T-cell (primary cell): ENCODE data around the gene SPACA7. TPM values are rescaled to one million over a fixed set of nuclear protein-coding genes. Genes with fewer than 3 reads are reported as not detected.

Experiments used
- ATAC-seq, 4 experiments: fragments of 200-7000 bp in 3 of 4; fragments of 150-1000 bp in 1 of 4; cut with Tn5 transposase; replicated peaks in 1 of 4; 1 replicate in 3 of 4; 2 replicates in 1 of 4; pipeline ENCODE4 v1.10.0; 2021; ENCODE audit warnings: moderate library complexity in 3 of 4, mild to moderate bottlenecking in 2 of 4, moderate number of reproducible peaks in 1 of 4
- CTCF ChIA-PET, 2 donors: fragments of 300-600 bp; sonication (Branson Sonifier 250); formaldehyde crosslinking; loops; one replicate each; lab custom pipeline; 2022; ENCODE audit warnings: antibody characterized with exemption in 2 of 2; lab: Charles Lee
- POLR2A ChIA-PET, 2 donors: fragments of 300-600 bp; sonication (Branson Sonifier 250); formaldehyde crosslinking; loops; one replicate each; lab custom pipeline; 2022; ENCODE audit warnings: antibody characterized with exemption in 2 of 2; lab: Charles Lee
- DNase-seq, 35 experiments: peaks; one replicate each; pipeline versions ENCODE4 v3.0.0 to v3.0.0-alpha.2; 2013 to 2023
- H3K27ac ChIP-seq: one replicate; pipeline ENCODE4 v1.5.1; 2013; ENCODE audit warnings: low read length
- H3K27me3 ChIP-seq, 2 experiments: replicated peaks in 1 of 2; 1 replicate in 1 of 2; 2 replicates in 1 of 2; pipeline versions ENCODE4 v1.6.1 to v1.7.0; 2013; ENCODE audit warnings: low read length in 1 of 2, mixed read lengths in 1 of 2; ENCODE audit not compliant: control insufficient read depth in 2 of 2, insufficient read depth in 2 of 2; ENCODE audit errors: extremely low read depth in 1 of 2
- H3K36me3 ChIP-seq, 2 donors: 1 replicate in 1 of 2; 2 replicates in 1 of 2; pipeline versions ENCODE4 v1.6.1 to v1.7.0; 2013; ENCODE audit warnings: low read length in 1 of 2; ENCODE audit not compliant: control insufficient read depth in 2 of 2, insufficient read depth in 1 of 2; ENCODE audit errors: extremely low read depth in 1 of 2
- H3K4me1 ChIP-seq, 2 experiments: 1 replicate in 1 of 2; 2 replicates in 1 of 2; pipeline versions ENCODE4 v1.6.1 to v1.7.0; 2013; ENCODE audit warnings: low read length in 2 of 2, mixed read lengths in 1 of 2; ENCODE audit not compliant: insufficient read depth in 2 of 2, control insufficient read depth in 1 of 2; ENCODE audit errors: extremely low read depth in 1 of 2
- H3K4me3 ChIP-seq, 2 donors: 1 replicate in 1 of 2; 2 replicates in 1 of 2; pipeline versions ENCODE4 v1.5.1 to v1.7.0; 2013; ENCODE audit warnings: mild to moderate bottlenecking in 2 of 2, low read length in 1 of 2, moderate library complexity in 1 of 2; ENCODE audit not compliant: control insufficient read depth in 1 of 2; ENCODE audit errors: extremely low read depth in 1 of 2
- H3K9me3 ChIP-seq: 2 replicates; pipeline ENCODE4 v1.7.0; 2013
- H3K27ac Mint-ChIP-seq, 2 donors: one replicate each; pipeline ENCODE4 v1.8.0; 2020 to 2021; ENCODE audit warnings: mild to moderate bottlenecking in 2 of 2, mixed read lengths in 2 of 2
- H3K27me3 Mint-ChIP-seq, 2 donors: one replicate each; pipeline ENCODE4 v1.8.0; 2021 to 2022; ENCODE audit warnings: mixed read lengths in 2 of 2
- H3K36me3 Mint-ChIP-seq: one replicate; pipeline ENCODE4 v1.8.0; 2021; ENCODE audit warnings: mixed read lengths
- H3K4me1 Mint-ChIP-seq, 3 donors: one replicate each; pipeline ENCODE4 v1.8.0; 2020 to 2022; ENCODE audit warnings: mixed read lengths in 3 of 3, mild to moderate bottlenecking in 1 of 3
- H3K4me3 Mint-ChIP-seq, 3 donors: one replicate each; pipeline ENCODE4 v1.8.0; 2020 to 2022; ENCODE audit warnings: mild to moderate bottlenecking in 3 of 3, mixed read lengths in 3 of 3, moderate library complexity in 3 of 3
- H3K9me3 Mint-ChIP-seq, 3 donors: one replicate each; pipeline ENCODE4 v1.8.0; 2020 to 2022; ENCODE audit warnings: mixed read lengths in 3 of 3
- WGBS: methylation state at CpG from one replicate; pipeline ENCODE4 v1.1.5; 2013; ENCODE audit warnings: missing lambda C conversion rate; ENCODE audit not compliant: insufficient coverage; 5-methylcytosine and 5-hydroxymethylcytosine counted together
- total RNA-seq, 35 experiments: library from RNA in 6 of 35; stranded (reverse) in 6 of 35; fragments of 120-200 nt in 1 of 35; gene quantifications; one replicate each; pipeline versions ENCODE4 v1.2.1 to v1.2.4 and lab custom pipeline; 2013 to 2026

SPACA7 gene
- not detected for total RNA-seq
- total RNA-seq (2013), result not detected
- total RNA-seq (lab: John Stamatoyannopoulos, UW), result 0 reads per million in 29 experiments

GRCh38 chr13:112376050-112376681, at the start of gene SPACA7:
Gene SPACA7, plus strand, starts transcription at chr13:112376355. Its CDS starts 31 bp downstream, at chr13:112376386.
- ChIA-PET CTCF (no interaction called here), POLR2A (no interaction called here)
- Mint-ChIP-seq H3K9me3 (no peaks in the 10 kb centered on the region), H3K27ac (no peak within 1 kb of the TSS), H3K4me1 (no peaks in the 10 kb centered on the region), H3K27me3 (peaks cover 6 to 8% of the 10 kb centered on the region in 2 donors), H3K4me3 (no peak within 1 kb of the TSS), H3K36me3 (no peaks in the 10 kb centered on the region)
- 61% methylated on average over 3 of the region's 8 CpGs for WGBS
- ATAC-seq, result no peak
- no peaks in the 10 kb centered on the region for H3K4me1 ChIP-seq
- no peak within 1 kb of the TSS for H3K27ac ChIP-seq
- H3K27me3 ChIP-seq, result peaks cover 0 to 10% of the 10 kb centered on the region in 2 experiments
- H3K9me3 ChIP-seq, result no peaks in the 10 kb centered on the region
- no peak within 1 kb of the TSS for H3K4me3 ChIP-seq
- no peak for DNase-seq
- no peaks in the 10 kb centered on the region for H3K36me3 ChIP-seq

- Histone ChIP-seq H3K4me1 (no peaks in the 10 kb centered on the region), H3K36me3 (no peaks in the 10 kb centered on the region), H3K4me3 (no peak overlapping the region), H3K9me3 (no peaks in the 10 kb centered on the region), H3K27me3 (peaks cover 0 to 48% of the 10 kb centered on the region in 2 experiments), H3K27ac (no peak overlapping the region)
- no peaks in the 10 kb centered on the region for H3K4me1 Mint-ChIP-seq
- 81% methylated on average over 15 of the region's 17 CpGs for WGBS
- ChIA-PET POLR2A (no interaction called here), CTCF (no interaction called here)
- DNase-seq, result no peak
- no peak overlapping the region for H3K4me3 Mint-ChIP-seq
- H3K27ac Mint-ChIP-seq, result no peak overlapping the region
- peaks cover 16 to 18% of the 10 kb centered on the region in 2 donors for H3K27me3 Mint-ChIP-seq
- no peaks in the 10 kb centered on the region for H3K9me3 Mint-ChIP-seq
- ATAC-seq, result no peak
- no peaks in the 10 kb centered on the region for H3K36me3 Mint-ChIP-seq
Measured at GRCh38 chr13:112326821-112327370, 49.3 kb upstream of the SPACA7 start.

GRCh38 chr13:112328936-112329335, 47.2 kb upstream of the SPACA7 start:
- no peak for ATAC-seq
- no peak overlapping the region for H3K4me3 ChIP-seq
- H3K36me3 ChIP-seq, result no peaks in the 10 kb centered on the region
- H3K27me3 ChIP-seq, result peaks cover 11 to 64% of the 10 kb centered on the region in 2 experiments
- no peaks in the 10 kb centered on the region for H3K9me3 ChIP-seq
- H3K27ac Mint-ChIP-seq, result no peak overlapping the region
- ChIA-PET POLR2A (no interaction called here), CTCF (no interaction called here)
- no peaks in the 10 kb centered on the region for H3K4me1 Mint-ChIP-seq
- peaks cover 28 to 30% of the 10 kb centered on the region in 2 donors for H3K27me3 Mint-ChIP-seq
- H3K4me3 Mint-ChIP-seq, result no peak overlapping the region
- no peak for DNase-seq
- no peaks in the 10 kb centered on the region for H3K9me3 Mint-ChIP-seq
- no peaks in the 10 kb centered on the region for H3K4me1 ChIP-seq
- H3K27ac ChIP-seq, result no peak overlapping the region
- 77% methylated on average over 6 of the region's 7 CpGs for WGBS
- H3K36me3 Mint-ChIP-seq, result no peaks in the 10 kb centered on the region

GRCh38 chr13:112329376-112329775, 46.8 kb upstream of the SPACA7 start:
- Mint-ChIP-seq H3K9me3 (no peaks in the 10 kb centered on the region), H3K4me3 (no peak overlapping the region), H3K27ac (no peak overlapping the region), H3K4me1 (no peaks in the 10 kb centered on the region), H3K36me3 (no peaks in the 10 kb centered on the region), H3K27me3 (peaks cover 28 to 30% of the 10 kb centered on the region in 2 donors)
- POLR2A ChIA-PET, result no interaction called here
- Histone ChIP-seq H3K9me3 (no peaks in the 10 kb centered on the region), H3K27ac (no peak overlapping the region), H3K4me1 (no peaks in the 10 kb centered on the region), H3K4me3 (no peak overlapping the region), H3K36me3 (no peaks in the 10 kb centered on the region), H3K27me3 (peaks cover 11 to 65% of the 10 kb centered on the region in 2 experiments)
- 82% methylated on average over 2 of the region's 6 CpGs for WGBS
- CTCF ChIA-PET, result no interaction called here
- ATAC-seq, result no peak
- no peak for DNase-seq

GRCh38 chr13:112330066-112330465, 46.1 kb upstream of the SPACA7 start:
- Histone ChIP-seq H3K36me3 (no peaks in the 10 kb centered on the region), H3K27ac (no peak overlapping the region), H3K9me3 (no peaks in the 10 kb centered on the region), H3K27me3 (peaks cover 13 to 65% of the 10 kb centered on the region in 2 experiments), H3K4me3 (no peak overlapping the region), H3K4me1 (no peaks in the 10 kb centered on the region)
- WGBS, result 79% methylated on average over 9 of the region's 19 CpGs
- POLR2A ChIA-PET, result no interaction called here
- no peak for ATAC-seq
- Mint-ChIP-seq H3K4me1 (no peaks in the 10 kb centered on the region), H3K27ac (no peak overlapping the region), H3K9me3 (peaks cover 0 to 2% (median 0%) of the 10 kb centered on the region in 3 donors), H3K36me3 (no peaks in the 10 kb centered on the region), H3K4me3 (no peak overlapping the region), H3K27me3 (peaks cover 28 to 30% of the 10 kb centered on the region in 2 donors)
- no peak for DNase-seq
- CTCF ChIA-PET, result no interaction called here

GRCh38 chr13:112330479-112331381, 45.4 kb upstream of the SPACA7 start:
- Mint-ChIP-seq H3K36me3 (no peaks in the 10 kb centered on the region), H3K9me3 (peaks cover 0 to 4% (median 0%) of the 10 kb centered on the region in 3 donors), H3K4me3 (no peak overlapping the region), H3K27me3 (peaks cover 26 to 30% of the 10 kb centered on the region in 2 donors), H3K4me1 (no peaks in the 10 kb centered on the region), H3K27ac (no peak overlapping the region)
- Histone ChIP-seq H3K4me1 (no peaks in the 10 kb centered on the region), H3K27me3 (peaks cover 13 to 69% of the 10 kb centered on the region in 2 experiments), H3K27ac (no peak overlapping the region), H3K4me3 (no peak overlapping the region), H3K36me3 (no peaks in the 10 kb centered on the region), H3K9me3 (no peaks in the 10 kb centered on the region)
- DNase-seq (no peak), ATAC-seq (no peak)
- ChIA-PET CTCF (no interaction called here), POLR2A (no interaction called here)
- WGBS, result 28% methylated on average over 63 of the region's 78 CpGs
